GM12878 (cell line): ENCODE data around the gene MST1. TPM values are rescaled to one million over a fixed set of nuclear protein-coding genes. Genes with fewer than 3 reads are reported as not detected.
A peak's percentile ranks its signal among the peaks of the same experiment; 100 is the strongest.

Experiments
- ATAC-seq: fragments of 200-7000 bp; cut with Tn5 transposase; 3 replicates; pipeline ENCODE4 v1.9.1; 2020; ENCODE audit warnings: mild to moderate bottlenecking, moderate library complexity
- BruUV-seq: library from RNA; stranded (reverse); fragments of 400-500 nt; replicated peaks from 2 replicates; lab custom pipeline; 2021; lab: Mats Ljungman, UMichigan
- CTCF ChIA-PET: fragments of 300-600 bp; sonication (Branson Sonifier 250); formaldehyde crosslinking; extraction: SDS; loops from one replicate; lab custom pipeline; 2021; ENCODE audit warnings: inconsistent platforms; lab: Yijun Ruan, JAX
- POLR2A ChIA-PET: fragments of 350-600 bp; formaldehyde crosslinking; extraction: SDS; loops from one replicate; lab custom pipeline; 2021; ENCODE audit warnings: inconsistent platforms; lab: Charles Lee
- RAD21 ChIA-PET: fragments of 300-600 bp; sonication (Branson Sonifier 250); formaldehyde crosslinking; loops from one replicate; lab custom pipeline; 2023; ENCODE audit warnings: antibody characterized with exemption; ENCODE audit not compliant: unreplicated experiment; lab: Charles Lee
- SMC1A ChIA-PET: fragments of 300-600 bp; sonication (Branson Sonifier 250); formaldehyde crosslinking; loops from one replicate; lab custom pipeline; 2023; ENCODE audit not compliant: unreplicated experiment, uncharacterized antibody; lab: Charles Lee
- DNase-seq: peaks from one replicate; pipeline ENCODE4 v3.0.0-alpha.2; 2011; ENCODE audit warnings: low read depth, low spot score
- FAIRE-seq: peaks from 3 replicates; lab custom pipeline; 2011; peaks lifted over from hg19 to GRCh38; lab: Jason Lieb, UNC
- H2AFZ ChIP-seq: 2 replicates; pipeline ENCODE4 v1.6.0; 2011; ENCODE audit warnings: low read depth, low read length, control low read depth; ENCODE audit not compliant: control insufficient read depth
- H3K27ac ChIP-seq: 2 replicates; pipeline ENCODE4 v1.5.1; 2011; ENCODE audit warnings: control low read depth; ENCODE audit not compliant: control insufficient read depth, insufficient read depth
- H3K27me3 ChIP-seq, 2 experiments: replicated peaks in 1 of 2; 2 replicates each; pipeline versions ENCODE4 v1.6.0 to v1.6.1; 2011; ENCODE audit warnings: low read length in 1 of 2; ENCODE audit not compliant: control insufficient read depth in 2 of 2, insufficient read depth in 2 of 2
- H3K36me3 ChIP-seq, 2 experiments: 2 replicates each; pipeline ENCODE4 v1.5.1; 2011; ENCODE audit warnings: low read length in 1 of 2; ENCODE audit not compliant: control insufficient read depth in 2 of 2, insufficient read depth in 2 of 2
- H3K4me1 ChIP-seq: 2 replicates; pipeline ENCODE4 v1.6.1; 2011; ENCODE audit warnings: mild to moderate bottlenecking, low read length, moderate library complexity, mixed read lengths; ENCODE audit not compliant: control insufficient read depth, insufficient read depth
- H3K4me2 ChIP-seq: 2 replicates; pipeline ENCODE4 v1.6.0; 2011; ENCODE audit warnings: control low read depth; ENCODE audit not compliant: control insufficient read depth, insufficient read depth
- H3K4me3 ChIP-seq: fragments of 200-600 bp; sonication (generic); 2 replicates; pipeline ENCODE4 v1.5.1; 2016
- H3K79me2 ChIP-seq: 2 replicates; pipeline ENCODE4 v1.6.0; 2011; ENCODE audit warnings: low read length; ENCODE audit not compliant: control insufficient read depth, insufficient read depth
- H3K9ac ChIP-seq: 2 replicates; pipeline ENCODE4 v1.8.0; 2011; ENCODE audit warnings: low read length, control low read depth, mixed read lengths; ENCODE audit not compliant: control insufficient read depth, insufficient read depth
- H3K9me3 ChIP-seq: replicated peaks from 3 replicates; pipeline ENCODE4 v1.5.1; 2011; ENCODE audit warnings: mild to moderate bottlenecking, low read length; ENCODE audit not compliant: control insufficient read depth, insufficient read depth
- H4K20me1 ChIP-seq: 2 replicates; pipeline ENCODE4 v1.6.0; 2011; ENCODE audit not compliant: control insufficient read depth, insufficient read depth
- BACH1 ChIP-seq: fragments of 450-650 bp; IDR thresholded peaks from 2 replicates; pipeline ENCODE4 v1.6.1; 2017; ENCODE audit warnings: mild to moderate bottlenecking, borderline replicate concordance
- CTCF ChIP-seq, 3 experiments: IDR thresholded peaks in 2 of 3; conservative IDR thresholded peaks in 1 of 3; 2 replicates each; pipeline ENCODE4 v1.5.1; 2011; ENCODE audit warnings: low read depth in 3 of 3, low read length in 3 of 3, mild to moderate bottlenecking in 3 of 3, control low read depth in 2 of 3, moderate library complexity in 2 of 3, inconsistent platforms in 1 of 3, mixed read lengths in 1 of 3; ENCODE audit not compliant: control insufficient read depth in 2 of 3, insufficient read depth in 1 of 3; ENCODE audit errors: extremely low read depth in 1 of 3
- ETV6 ChIP-seq, 2 experiments: fragments of 450-650 bp in 1 of 2; IDR thresholded peaks in 1 of 2; conservative IDR thresholded peaks in 1 of 2; 2 replicates each; pipeline ENCODE4 v1.6.1; 2014; ENCODE audit warnings: antibody characterized with exemption in 1 of 2, borderline replicate concordance in 1 of 2, low read depth in 1 of 2, mild to moderate bottlenecking in 1 of 2, moderate library complexity in 1 of 2
- HCFC1 ChIP-seq: fragments of 150-350 bp; IDR thresholded peaks from 2 replicates; pipeline ENCODE4 v1.6.1; 2014; ENCODE audit warnings: low read length
- NFYA ChIP-seq: IDR thresholded peaks from 2 replicates; pipeline ENCODE4 v1.6.1; 2011; ENCODE audit warnings: low read depth, mild to moderate bottlenecking, low read length, improper control_type of control experiment, borderline replicate concordance
- NRF1 ChIP-seq: conservative IDR thresholded peaks from 2 replicates; pipeline ENCODE4 v1.6.1; 2011; ENCODE audit warnings: mild to moderate bottlenecking, low read depth, low read length, improper control_type of control experiment
- POLR2AphosphoS2 ChIP-seq: IDR thresholded peaks from 2 replicates; pipeline ENCODE4 v1.6.1; 2011; ENCODE audit warnings: low read depth, mild to moderate bottlenecking, low read length, improper control_type of control experiment, moderate library complexity
- RAD21 ChIP-seq: IDR thresholded peaks from 2 replicates; pipeline ENCODE4 v1.6.1; 2011; ENCODE audit warnings: mild to moderate bottlenecking, low read depth, low read length, moderate library complexity; ENCODE audit not compliant: insufficient read depth
- SKIL ChIP-seq: fragments of 450-650 bp; IDR thresholded peaks from 2 replicates; pipeline ENCODE4 v1.6.1; 2017; ENCODE audit warnings: mild to moderate bottlenecking, low read depth, inconsistent platforms; ENCODE audit not compliant: poor library complexity, severe bottlenecking
- SMARCA5 ChIP-seq: fragments of 450-650 bp; IDR thresholded peaks from 2 replicates; pipeline ENCODE4 v1.6.1; 2017; ENCODE audit warnings: mild to moderate bottlenecking
- STAT3 ChIP-seq: IDR thresholded peaks from 2 replicates; pipeline ENCODE4 v1.6.1; 2011; ENCODE audit warnings: low read depth, low read length, improper control_type of control experiment
- TCF3 ChIP-seq: IDR thresholded peaks from 2 replicates; pipeline ENCODE4 v1.6.1; 2012; ENCODE audit warnings: low read depth, mild to moderate bottlenecking, low read length, borderline replicate concordance; ENCODE audit not compliant: insufficient read depth
- YBX1 ChIP-seq: fragments of 450-650 bp; IDR thresholded peaks from 2 replicates; pipeline ENCODE4 v1.6.1; 2016; ENCODE audit warnings: antibody characterized with exemption
- ZBTB11 ChIP-seq: fragments of 450-650 bp; formaldehyde crosslinking; IDR thresholded peaks from 2 replicates; pipeline ENCODE4 v1.5.0; 2022; ENCODE audit warnings: mild to moderate bottlenecking, missing genetic modification characterization
- ZNF384 ChIP-seq: IDR thresholded peaks from 2 replicates; pipeline ENCODE4 v1.6.1; 2012; ENCODE audit warnings: low read depth, mild to moderate bottlenecking, low read length, improper control_type of control experiment, borderline replicate concordance
- ZZZ3 ChIP-seq: IDR thresholded peaks from 2 replicates; pipeline ENCODE4 v1.6.1; 2011; ENCODE audit warnings: low read depth; ENCODE audit not compliant: control insufficient read depth, insufficient read length
- WGBS: methylation state at CpG from one replicate; pipeline ENCODE4 v1.1.6; 2016; ENCODE audit warnings: low lambda C conversion rate; ENCODE audit not compliant: insufficient replicate concordance, insufficient coverage; ENCODE audit errors: missing lambda C conversion rate; 5-methylcytosine and 5-hydroxymethylcytosine counted together
- in situ Hi-C: fragments of 300-500 bp; cut with MboI; formaldehyde crosslinking; loops from 9 replicates; pipeline ENCODE4 v1.14.3; 2018; ENCODE audit warnings: mixed read lengths
- intact Hi-C: fragments of 100-400 bp; cut with micrococcal nuclease; formaldehyde crosslinking; loops from one replicate; pipeline ENCODE4 v1.14.2; 2022; ENCODE audit not compliant: unreplicated experiment
- polyA plus RNA-seq, 11 experiments: library from polyadenylated mRNA; depleted of rRNA in 4 of 11; unstranded in 6 of 11; stranded (reverse) in 5 of 11; fragments of >200 nt; fragmentation: Nextera tagmentation in 4 of 11; fragmentation: Illumina TruSeq in 1 of 11; extraction: Ambion mirVana in 4 of 11; extraction: Trizol in 1 of 11; gene quantifications; 1 replicate in 1 of 11; 2 replicates in 10 of 11; pipeline versions ENCODE4 v1.2.1 to v1.2.3, GENCODE V29; 2011 to 2016; ENCODE audit warnings: inconsistent platforms in 2 of 11, missing spikeins in 2 of 11, low read depth in 1 of 11
- total RNA-seq, 4 experiments: library from RNA; depleted of rRNA in 3 of 4; stranded (reverse); fragments of >200 nt in 3 of 4; fragmentation: Illumina TruSeq in 1 of 4; extraction: Trizol in 1 of 4; gene quantifications; 2 replicates each; pipeline versions ENCODE4 v1.2.1 to v1.2.3, GENCODE V29; 2013 to 2021

MST1 gene
- total and polyA plus RNA-seq, 10 of the 15 experiments (the other 5 are each of a cell fraction or from before 2014, with no cell fraction given) = 1.2 to 25.5 (median 4.1) TPM

GRCh38 chr3:49703443-49703927 is 14.2 kb upstream of the MST1 start:
- Histone ChIP-seq H3K36me3 (peaks cover 0 to 5% of the 10 kb centered on the region in 2 experiments; a peak in 3 of 4 replicates), H3K4me2 (no peak overlapping the region), H3K27ac (no peak overlapping the region), H3K9me3 (no peaks in the 10 kb centered on the region), H3K4me3 (no peak overlapping the region), H4K20me1 (no peaks in the 10 kb centered on the region), H2AFZ (no peak overlapping the region), H3K9ac (no peak overlapping the region), H3K79me2 (no peaks in the 10 kb centered on the region), H3K4me1 (no peaks in the 10 kb centered on the region), H3K27me3 (no peaks in the 10 kb centered on the region)
- ChIA-PET POLR2A (no interaction called here), CTCF (interaction anchor here (0.6 to 4.6 kb wide), 8 partner anchors 9 to 277 kb away, joined by 3 to 19 read pairs (median 3); no protein-coding TSS in a partner anchor), SMC1A (interaction anchor here (0.6 kb wide), 1 partner anchor 136 kb away, joined by 5 read pairs; no protein-coding TSS in a partner anchor), RAD21 (interaction anchor here (1.0 kb wide), 1 partner anchor 136 kb away, joined by 3 read pairs; no protein-coding TSS in a partner anchor)
- FAIRE-seq (peak; percentile 41), ATAC-seq (peak; percentile 99), DNase-seq (no peak)
- WGBS = 34% methylated on average over 14 of the region's 14 CpGs
- BruUV-seq = no TSS peak
- in situ Hi-C loops (no loop called here), intact Hi-C loops (loop anchor here (1.0 kb wide), 2 partner anchors 136 to 203 kb away; no protein-coding TSS in a partner anchor)
- TF ChIP-seq BACH1 (no peak), SKIL (no peak), SMARCA5 (0 out of 2 replicates have a peak, but pooled peaks have one; percentile 49), NRF1 (no peak), YBX1 (no peak), CTCF (IDR thresholded peaks at IDR 0.05 in 2 of 3, conservative IDR thresholded peaks at IDR 0.05 in 1 of 3; ENCODE audit: control insufficient read depth in 2 of 3, extremely low read depth in 1 of 3, insufficient read depth in 1 of 3, low read depth in 3 of 3, low read length in 3 of 3) (peak; percentile 85 to 96 (median 90); a peak in 5 of 6 replicates), ZBTB11 (CRISPR knock-in tag) (no peak), ZZZ3 (no peak), ETV6 (conservative IDR thresholded peaks at IDR 0.05 in 1 of 2, IDR thresholded peaks at IDR 0.05 in 1 of 2; ENCODE audit: borderline replicate concordance in 1 of 2, low read depth in 1 of 2) (no peak), ZNF384 (no peak), HCFC1 (no peak), NFYA (no peak), POLR2AphosphoS2 (no peak), STAT3 (no peak), RAD21 (peak; percentile 71), TCF3 (no peak)
